K562 (cell line): ENCODE results near the gene ARHGDIA. TPM values are rescaled to one million over a fixed set of nuclear protein-coding genes. Genes with fewer than 3 reads are reported as not detected.

Source experiments
- ATAC-seq: fragments of 200-7000 bp; cut with Tn5 transposase; 3 replicates; pipeline ENCODE4 v1.9.1; 2020; ENCODE audit warnings: moderate library complexity
- BruUV-seq: library from RNA; stranded (reverse); fragments of 400-500 nt; replicated peaks from 2 replicates; lab custom pipeline; 2021; lab: Mats Ljungman, UMichigan
- CTCF ChIA-PET: fragments of 300-600 bp; formaldehyde crosslinking; extraction: SDS; loops from one replicate; lab custom pipeline; 2021; ENCODE audit warnings: low intra/inter-chr PET ratio; lab: Yijun Ruan, JAX
- POLR2A ChIA-PET: fragments of 300-600, 350-650 bp; sonication (Branson Sonifier 250); formaldehyde crosslinking; extraction: SDS; loops from one replicate; lab custom pipeline; 2021; ENCODE audit warnings: antibody characterized with exemption, inconsistent platforms; lab: Yijun Ruan, JAX
- DNase-seq, 4 experiments: peaks; one replicate each; pipeline versions ENCODE4 v3.0.0 to v3.0.0-alpha.2; 2011 to 2018; ENCODE audit warnings: low spot score in 3 of 4, mixed read lengths in 3 of 4; ENCODE audit errors: extremely low read depth in 1 of 4
- FAIRE-seq: peaks from 2 replicates; lab custom pipeline; 2011; peaks lifted over from hg19 to GRCh38; lab: Jason Lieb, UNC
- H2AFZ ChIP-seq: 2 replicates; pipeline ENCODE4 v1.6.0; 2011; ENCODE audit warnings: low read depth, low read length, control low read depth, inconsistent platforms
- H3K27ac ChIP-seq: fragments of 200-600 bp; 3 replicates; pipeline ENCODE4 v1.8.0; 2011; ENCODE audit warnings: low read depth, mild to moderate bottlenecking, control low read depth, inconsistent platforms, low read length, moderate library complexity, mixed read lengths; ENCODE audit errors: extremely low read depth
- H3K27me3 ChIP-seq, 2 experiments: fragments of 300-600 bp in 1 of 2; 2 replicates in 1 of 2; 3 replicates in 1 of 2; pipeline versions ENCODE4 v1.6.0 to v1.8.0; 2011; ENCODE audit warnings: inconsistent platforms in 2 of 2, low read length in 2 of 2, mild to moderate bottlenecking in 1 of 2, mixed read lengths in 1 of 2, moderate library complexity in 1 of 2; ENCODE audit not compliant: control insufficient read depth in 2 of 2, insufficient read depth in 2 of 2
- H3K36me3 ChIP-seq: fragments of 300-600 bp; 3 replicates; pipeline ENCODE4 v1.8.0; 2011; ENCODE audit warnings: mild to moderate bottlenecking, low read length, inconsistent platforms; ENCODE audit not compliant: control insufficient read depth, insufficient read depth
- H3K4me1 ChIP-seq, 2 experiments: fragments of 200-600 bp in 1 of 2; replicated peaks in 1 of 2; 2 replicates in 1 of 2; 3 replicates in 1 of 2; pipeline versions ENCODE4 v1.5.1 to v1.8.0; 2011; ENCODE audit warnings: inconsistent platforms in 2 of 2, low read length in 2 of 2, mild to moderate bottlenecking in 1 of 2, mixed read lengths in 1 of 2, moderate library complexity in 1 of 2; ENCODE audit not compliant: control insufficient read depth in 2 of 2, insufficient read depth in 2 of 2
- H3K4me2 ChIP-seq: 2 replicates; pipeline ENCODE4 v1.6.1; 2011; ENCODE audit warnings: low read length, control low read depth, inconsistent platforms, mixed read lengths; ENCODE audit not compliant: insufficient read depth
- H3K4me3 ChIP-seq: fragments of 200-600 bp; sonication (generic), shearing (Covaris generic); 2 replicates; pipeline ENCODE4 v1.5.1; 2016; ENCODE audit warnings: control low read depth, inconsistent platforms
- H3K79me2 ChIP-seq: fragments of 200-600 bp; 3 replicates; pipeline ENCODE4 v1.8.0; 2011; ENCODE audit warnings: low read length, inconsistent platforms; ENCODE audit not compliant: control insufficient read depth, insufficient read depth
- H3K9ac ChIP-seq, 2 experiments: 2 replicates each; pipeline versions ENCODE4 v1.6.0 to v1.6.1; 2011; ENCODE audit warnings: low read depth in 2 of 2, low read length in 2 of 2, control low read depth in 1 of 2, inconsistent platforms in 1 of 2, mild to moderate bottlenecking in 1 of 2, mixed read lengths in 1 of 2; ENCODE audit not compliant: insufficient read depth in 1 of 2
- H3K9me1 ChIP-seq: one replicate; pipeline ENCODE4 v1.6.0; 2011; ENCODE audit warnings: inconsistent platforms, mild to moderate bottlenecking, low read length, moderate library complexity; ENCODE audit not compliant: control insufficient read depth, insufficient read depth
- H3K9me3 ChIP-seq: replicated peaks from 2 replicates; pipeline ENCODE4 v1.5.1; 2011; ENCODE audit warnings: low read depth, low read length, inconsistent platforms; ENCODE audit not compliant: control insufficient read depth, insufficient read depth
- H4K20me1 ChIP-seq: replicated peaks from 2 replicates; pipeline ENCODE4 v1.6.1; 2011; ENCODE audit warnings: low read length, inconsistent platforms, mixed read lengths; ENCODE audit not compliant: control insufficient read depth, insufficient read depth
- CBFA2T2 ChIP-seq: fragments of 450-650 bp; conservative IDR thresholded peaks from 2 replicates; pipeline ENCODE4 v1.6.1; 2017; ENCODE audit warnings: mild to moderate bottlenecking
- E2F5 ChIP-seq: sonication (generic); formaldehyde crosslinking; IDR thresholded peaks from 2 replicates; pipeline ENCODE4 v1.8.0; 2022; ENCODE audit warnings: mild to moderate bottlenecking, missing genetic modification reagents
- FOSL1 ChIP-seq: fragments of 200-800 bp; sonication (Bioruptor generic); conservative IDR thresholded peaks from 2 replicates; pipeline ENCODE4 v1.6.1; 2016; ENCODE audit warnings: missing genetic modification characterization, missing compliant biosample characterization
- MYC ChIP-seq, 2 experiments: fragments of 250-450 bp in 1 of 2; sonication (Bioruptor Pico) in 1 of 2; IDR thresholded peaks; 2 replicates each; pipeline versions ENCODE4 v1.5.1 to v1.6.1; 2012 to 2021; ENCODE audit warnings: low read depth in 2 of 2, borderline replicate concordance in 1 of 2, improper control_type of control experiment in 1 of 2, low read length in 1 of 2, mild to moderate bottlenecking in 1 of 2, moderate library complexity in 1 of 2
- NKRF ChIP-seq: fragments of 450-650 bp; IDR thresholded peaks from 2 replicates; pipeline ENCODE4 v1.6.1; 2016; ENCODE audit warnings: borderline replicate concordance
- POLR2G ChIP-seq: fragments of 200-400 bp; formaldehyde crosslinking; IDR thresholded peaks from 2 replicates; pipeline ENCODE4 v1.6.1; 2017; ENCODE audit warnings: low read depth, mild to moderate bottlenecking, antibody characterized with exemption, low read length, moderate library complexity
- SIX5 ChIP-seq, 2 experiments: IDR thresholded peaks; 2 replicates each; pipeline ENCODE4 v1.6.1; 2011; ENCODE audit warnings: low read length in 2 of 2, borderline replicate concordance in 1 of 2, low read depth in 1 of 2, mild to moderate bottlenecking in 1 of 2, moderate library complexity in 1 of 2; ENCODE audit not compliant: insufficient read depth in 1 of 2
- TAF1 ChIP-seq: IDR thresholded peaks from 2 replicates; pipeline ENCODE4 v1.6.1; 2011; ENCODE audit warnings: mild to moderate bottlenecking, low read length, moderate library complexity; ENCODE audit not compliant: insufficient read depth, control insufficient read depth, severe bottlenecking; ENCODE audit errors: extremely low read depth
- TOE1 ChIP-seq, 2 experiments: fragments of 450-650 bp in 1 of 2; sonication (generic) in 1 of 2; formaldehyde crosslinking in 1 of 2; IDR thresholded peaks; 2 replicates each; pipeline versions ENCODE4 v1.7.1 to v1.8.0; 2016 to 2022; ENCODE audit warnings: borderline replicate concordance in 2 of 2, mild to moderate bottlenecking in 2 of 2, antibody characterized with exemption in 1 of 2, inconsistent platforms in 1 of 2, low read depth in 1 of 2, missing genetic modification reagents in 1 of 2, moderate library complexity in 1 of 2
- ZFP1 ChIP-seq: fragments of 450-650 bp; formaldehyde crosslinking; IDR thresholded peaks from 2 replicates; pipeline ENCODE4 v1.4.0; 2020; ENCODE audit warnings: mild to moderate bottlenecking, mixed read lengths
- ZFP30 ChIP-seq: fragments of 250-450 bp; sonication (Bioruptor Pico); IDR thresholded peaks from 2 replicates; pipeline ENCODE4 v1.8.0; 2022; ENCODE audit warnings: moderate library complexity, mild to moderate bottlenecking, inconsistent platforms, borderline replicate concordance
- ZNF12 ChIP-seq: sonication (generic); formaldehyde crosslinking; IDR thresholded peaks from 2 replicates; pipeline ENCODE4 v1.4.0; 2020; ENCODE audit warnings: mild to moderate bottlenecking, missing genetic modification reagents
- ZNF263 ChIP-seq: sonication (generic); formaldehyde crosslinking; IDR thresholded peaks from 2 replicates; pipeline ENCODE4 v1.8.0; 2022; ENCODE audit warnings: mild to moderate bottlenecking, missing genetic modification reagents, borderline replicate concordance
- ZNF696 ChIP-seq: fragments of 250-450 bp; sonication (Bioruptor Pico); conservative IDR thresholded peaks from 2 replicates; pipeline ENCODE4 v1.4.0; 2020; ENCODE audit warnings: mild to moderate bottlenecking, moderate library complexity
- ZNF778 ChIP-seq: fragments of 450-650 bp; formaldehyde crosslinking; IDR thresholded peaks from 2 replicates; pipeline ENCODE4 v1.4.0; 2020; ENCODE audit warnings: mild to moderate bottlenecking, moderate library complexity
- WGBS: fragments of 100-300 bp; shearing (Covaris generic); methylation state at CpG from one replicate; pipeline ENCODE4 v1.1.6; 2016; ENCODE audit warnings: low coverage, mixed read lengths; ENCODE audit not compliant: insufficient coverage; ENCODE audit errors: missing lambda C conversion rate; 5-methylcytosine and 5-hydroxymethylcytosine counted together
- in situ Hi-C: fragments of 300-500 bp; cut with MboI; formaldehyde crosslinking; loops from 4 replicates; pipeline ENCODE4 v1.15.0; 2018; ENCODE audit warnings: inconsistent platforms, mixed read lengths
- intact Hi-C: fragments of 100-400 bp; cut with micrococcal nuclease; formaldehyde crosslinking; loops from 2 replicates; pipeline ENCODE4 v1.14.2; 2022
- polyA plus RNA-seq, 8 experiments: library from polyadenylated mRNA; depleted of rRNA in 4 of 8; stranded (reverse) in 5 of 8; unstranded in 3 of 8; fragments of >200 nt; fragmentation: Nextera tagmentation in 2 of 8; fragmentation: Illumina TruSeq in 1 of 8; extraction: Ambion mirVana in 2 of 8; extraction: Trizol in 1 of 8; gene quantifications; 2 replicates each; pipeline versions ENCODE4 v1.2.1 to v1.2.3, GENCODE V29; 2011 to 2014; ENCODE audit warnings: inconsistent platforms in 1 of 8, missing spikeins in 1 of 8
- total RNA-seq, 7 experiments: library from RNA; depleted of rRNA in 6 of 7; stranded (reverse); fragments of >200 nt in 6 of 7; fragmentation: Illumina TruSeq in 2 of 7; extraction: Trizol in 2 of 7; gene quantifications; 2 replicates each; pipeline versions ENCODE4 v1.2.1 to v1.2.3, GENCODE V29; 2011 to 2021; ENCODE audit warnings: low replicate concordance in 1 of 7

Gene ARHGDIA
- total and polyA plus RNA-seq, 9 of the 15 experiments (the other 6 are each of a cell fraction or from before 2014, with no cell fraction given): 9.6 to 340 (median 97.6) TPM

- TF ChIP-seq MYC (IDR thresholded peaks at IDR 0.05; ENCODE audit: low read depth, low read length) (no peak), MYC (CRISPR knock-in tag; IDR thresholded peaks at IDR 0.05; ENCODE audit: borderline replicate concordance, low read depth) (0 out of 2 replicates have a peak, but pooled peaks have one; percentile 21), FOSL1 (0 out of 2 replicates have a peak, but pooled peaks have one; percentile 12), POLR2G (peak; percentile 64), TOE1 (IDR thresholded peaks at IDR 0.05; ENCODE audit: borderline replicate concordance) (no peak), TOE1 (CRISPR knock-in tag; IDR thresholded peaks at IDR 0.05; ENCODE audit: borderline replicate concordance, low read depth) (peak; percentile 16; the same call in 1 of the 2 replicates), ZNF12 (0 out of 2 replicates have a peak, but pooled peaks have one; percentile 44)
These were observed 2.4 kb downstream of the ARHGDIA start (continued) for GRCh38 chr17:81868674-81869220.

GRCh38 chr17:81867991-81868673 lies 3.0 kb downstream of the ARHGDIA start:
- H3K27me3 ChIP-seq: no peaks in the 10 kb centered on the region
- ChIA-PET CTCF (no interaction called here), POLR2A (interaction anchor here (0.7 to 1.5 kb wide), 8 partner anchors 12 to 137 kb away, joined by 3 to 8 read pairs (median 3); no protein-coding TSS in a partner anchor)
- H3K9me1 ChIP-seq: no peaks in the 10 kb centered on the region
- no peak overlapping the region for H3K4me3 ChIP-seq
- peak; percentile 15 for ATAC-seq
- peak overlapping the region; percentile 93 for H3K27ac ChIP-seq
- peak; percentile 77 for FAIRE-seq
- peak overlapping the region; percentile 44 to 91; a peak in 3 of 4 replicates for H3K9ac ChIP-seq
- peaks cover 41% of the 10 kb centered on the region for H4K20me1 ChIP-seq
- peak overlapping the region; percentile 21; the same call in 1 of the 2 replicates for H3K4me2 ChIP-seq
- in situ Hi-C loops (no loop called here), intact Hi-C loops (no loop called here)
- no peak overlapping the region for H2AFZ ChIP-seq
- peak in 2 of 4 experiments; percentile 26 to 32 for DNase-seq
- BruUV-seq: no TSS peak
- H3K4me1 ChIP-seq: peaks cover 36 to 86% of the 10 kb centered on the region in 2 experiments
- H3K79me2 ChIP-seq: peaks cover 66% of the 10 kb centered on the region
- 25% methylated on average over 21 of the region's 28 CpGs for WGBS
- H3K36me3 ChIP-seq: peaks cover 57% of the 10 kb centered on the region
- no peaks in the 10 kb centered on the region for H3K9me3 ChIP-seq
- TF ChIP-seq ZFP30 (CRISPR knock-in tag) (no peak), ZFP1 (CRISPR knock-in tag) (no peak; the same call in 1 of the 2 replicates), ZNF696 (CRISPR knock-in tag) (no peak), TAF1 (peak; percentile 22), NKRF (no peak; the same call in 1 of the 2 replicates), ZNF263 (peak; percentile 34; the same call in 1 of the 2 replicates), E2F5 (CRISPR knock-in tag) (0 out of 2 replicates have a peak, but pooled peaks have one; percentile 76), ZNF778 (no peak), CBFA2T2 (peak; percentile 60), SIX5 (IDR thresholded peaks at IDR 0.05; ENCODE audit: borderline replicate concordance in 1 of 2, insufficient read depth in 1 of 2, low read depth in 1 of 2, low read length in 2 of 2) (no peak)
